Hematopoietic multipotent progenitor cell (in vitro differentiated cells): ENCODE results near the gene C1R. TPM values are rescaled to one million over a fixed set of nuclear protein-coding genes. Genes with fewer than 3 reads are reported as not detected.
A peak's percentile ranks its signal among the peaks of the same experiment; 100 is the strongest.
"Not testable (repeated sequence)": the region's sequence is repeated elsewhere in the genome, so short reads cannot be mapped to it uniquely, and the experiment has no call there.

Source experiments
- DNase-seq, 3 donors: peaks; one replicate each; pipeline ENCODE4 v3.0.0-alpha.2; 2011 to 2015; ENCODE audit warnings: low read depth in 2 of 3, low spot score in 2 of 3
- small RNA-seq: library from RNA; depleted of rRNA; stranded (forward); fragments of <200 nt; gene quantifications from one replicate; pipeline ENCODE3, GENCODE V24; 2012
- total RNA-seq: library from RNA; depleted of rRNA; stranded (reverse); fragments of >200 nt; gene quantifications from one replicate; pipeline ENCODE4 v1.2.3, GENCODE V29; 2012

C1R gene
- total RNA-seq, 1 donor: 11.0 TPM

DNA sequence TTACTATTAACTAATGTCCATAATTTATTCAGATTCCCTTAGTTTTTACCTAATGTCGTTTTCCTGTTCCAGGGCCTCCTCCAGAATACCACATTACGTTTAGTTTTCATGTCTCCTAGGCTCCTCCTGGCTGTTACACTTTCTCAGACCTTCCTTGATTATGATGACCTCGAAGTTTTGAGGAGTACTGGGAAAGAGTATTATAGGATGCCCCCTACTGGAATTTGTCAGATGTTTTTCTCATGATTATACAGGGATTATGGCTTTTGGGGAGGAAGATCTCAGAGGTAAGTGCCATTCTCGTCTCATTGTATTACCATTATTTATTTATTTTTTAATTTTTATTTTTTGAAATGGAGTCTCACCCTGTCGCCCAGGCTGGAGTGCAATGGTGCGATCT is 49.4 kb downstream of the C1R start:
- peak in 2 of 3 donors; percentile 23 to 42 for DNase-seq

DNA sequence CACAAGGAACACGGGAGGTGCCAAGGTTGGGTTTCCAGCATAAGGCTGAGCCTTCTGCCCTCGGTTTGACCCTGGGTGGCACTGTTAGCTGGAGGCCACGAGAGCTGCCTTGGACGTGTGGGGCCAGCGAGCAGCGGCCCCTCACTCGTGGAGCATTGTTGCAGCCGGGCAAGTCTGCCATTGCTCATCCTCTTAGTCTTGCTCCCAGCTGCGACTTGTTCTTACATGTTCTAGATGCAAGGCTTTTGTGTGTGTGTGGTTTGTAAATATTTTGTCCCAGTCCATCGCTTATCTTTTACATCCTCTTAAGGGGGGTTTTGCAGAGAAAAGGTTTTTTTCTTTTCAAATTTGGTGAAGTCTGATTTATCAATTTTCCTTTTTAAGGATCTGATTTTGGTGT is 52.8 kb downstream of the C1R start:
- no peak for DNase-seq

DNA sequence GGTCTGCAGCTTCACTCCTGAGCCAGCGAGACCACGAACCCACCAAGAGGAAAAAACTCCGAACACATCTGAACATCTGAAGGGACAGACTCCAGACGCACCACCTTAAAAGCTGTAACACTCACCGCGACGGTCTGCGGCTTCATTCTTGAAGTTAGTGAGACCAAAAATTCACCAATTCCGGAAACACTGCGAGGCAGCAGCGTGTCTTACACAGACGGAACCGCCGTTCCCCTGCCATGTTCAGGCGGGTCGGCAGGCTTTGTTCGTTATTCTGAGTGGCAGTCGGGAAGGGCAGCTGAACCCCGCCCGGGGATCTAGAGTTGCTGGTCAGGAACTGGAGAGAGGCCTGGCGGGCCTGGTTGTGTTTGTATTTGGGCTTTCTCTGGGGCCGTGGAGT is 53.7 kb downstream of the C1R start:
- DNase-seq: no peak

DNA sequence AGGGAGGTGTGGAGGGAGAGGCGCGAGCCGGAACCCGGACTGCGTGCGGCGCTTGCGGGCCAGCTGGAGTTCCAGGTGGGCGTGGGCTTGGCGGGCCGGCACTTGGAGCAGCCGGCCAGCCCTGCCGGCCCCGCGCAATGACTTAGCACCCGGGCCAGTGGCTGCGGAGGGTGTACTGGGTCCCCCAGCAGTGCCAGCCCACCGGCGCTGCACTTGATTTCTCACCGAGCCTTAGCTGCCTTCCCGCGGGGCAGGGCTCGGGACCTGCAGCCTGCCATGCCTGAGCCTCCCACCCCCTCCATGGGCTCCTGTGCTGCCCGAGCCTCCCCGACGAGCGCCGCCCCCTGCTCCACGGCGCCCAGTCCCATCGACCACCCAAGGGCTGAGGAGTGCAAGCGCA is 54.8 kb downstream of the C1R start:
- DNase-seq: not testable (repeated sequence)

DNA sequence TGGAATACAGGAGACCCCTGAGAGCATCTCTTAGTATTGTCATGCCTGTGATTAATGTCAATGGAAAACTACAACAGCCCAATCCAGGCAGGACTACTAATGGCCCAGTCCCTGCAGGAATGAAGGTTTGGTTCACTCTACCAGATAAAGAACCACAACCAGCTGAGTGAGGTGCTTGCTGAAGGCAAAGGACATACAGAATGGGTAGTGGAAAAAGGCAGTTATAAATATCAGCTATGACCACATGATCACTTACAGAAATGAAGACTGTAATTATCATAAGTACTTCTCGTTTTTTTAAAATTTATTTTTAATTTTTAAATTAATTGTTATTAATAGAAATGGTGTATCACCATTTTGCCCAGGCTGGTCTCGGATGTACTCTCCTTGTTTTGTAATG is 56.8 kb downstream of the C1R start:
- DNase-seq: no peak

DNA sequence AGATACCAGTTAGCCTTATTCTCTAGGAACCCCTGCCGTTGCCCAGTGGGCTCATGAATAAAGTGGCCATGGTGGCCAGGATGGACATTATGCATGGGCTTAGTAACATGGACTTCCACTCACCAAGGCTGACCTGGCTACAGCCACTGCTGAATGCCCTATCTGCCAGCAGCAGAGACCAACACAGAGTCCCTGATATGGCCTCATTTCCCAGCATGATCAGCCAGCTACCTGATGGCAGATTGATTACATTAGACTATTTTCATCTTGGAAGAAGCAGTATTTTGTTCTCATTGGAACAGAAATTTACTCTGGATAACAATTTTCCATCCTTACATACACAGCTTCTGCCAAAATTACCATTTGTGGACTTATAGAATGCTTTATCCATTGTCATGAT is 57.8 kb downstream of the C1R start:
- no peak for DNase-seq

DNA sequence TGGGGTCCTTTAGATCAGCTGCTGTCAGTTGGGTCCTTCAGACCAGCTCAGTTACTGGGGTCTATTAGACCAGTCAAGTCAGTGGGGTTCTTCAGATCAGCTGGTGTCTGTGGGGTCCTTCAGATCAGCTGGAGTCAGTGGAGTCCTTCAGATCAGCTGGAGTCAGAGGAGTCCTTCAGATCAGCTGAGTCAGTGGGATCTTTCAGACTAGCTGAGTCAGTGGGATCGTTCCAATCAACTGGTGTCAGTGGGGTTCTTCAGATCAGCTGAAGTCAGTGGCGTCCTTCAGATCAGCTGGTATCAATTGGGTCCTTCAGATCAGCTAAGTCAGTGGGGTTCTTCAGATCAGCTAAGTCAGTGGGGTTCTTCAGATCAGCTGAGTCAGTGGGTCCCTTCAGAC is 59.3 kb downstream of the C1R start:
- no peak for DNase-seq

DNA sequence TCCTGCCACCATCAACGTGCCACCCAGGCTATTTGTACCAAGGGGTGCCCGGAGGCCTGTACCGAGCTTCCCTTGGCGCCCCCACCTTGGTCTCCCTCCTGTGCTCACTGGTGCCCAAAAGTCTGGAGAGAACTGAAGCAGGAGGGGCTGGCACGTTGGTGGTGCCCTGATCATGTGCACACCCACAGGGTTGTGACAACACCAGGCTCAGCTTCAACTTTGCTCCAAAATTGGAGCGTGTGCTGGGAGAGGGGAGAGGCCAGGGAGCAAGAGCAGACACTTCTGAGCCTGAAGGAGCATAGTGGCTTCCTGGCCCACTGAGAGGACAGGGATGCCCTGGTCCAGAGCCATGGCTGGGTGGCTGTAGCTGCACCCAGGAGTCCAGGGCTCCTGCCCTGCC is 60.9 kb downstream of the C1R start:
- no peak for DNase-seq

Small RNA genes lying within 50 kb of the gene (small RNA-seq; reads per million reads assigned to genes)
- not detected for gene AC006512.1
- not detected for gene RNU6-485P

Other genes with a start within 250 kb of the C1R start
- gene CDCA3, start 241.2 kb downstream of the C1R start, total RNA-seq: 3.5 TPM
- 78.1 TPM for gene USP5, start 240.3 kb downstream of the C1R start, total RNA-seq
- gene TPI1, start 224.9 kb downstream of the C1R start, total RNA-seq: 440 TPM
- 10.8 TPM for gene SPSB2, start 219.1 kb downstream of the C1R start, total RNA-seq
- 16.2 TPM for gene LRRC23, start 187.6 kb downstream of the C1R start, total RNA-seq
- gene ENO2, start 177.9 kb downstream of the C1R start, total RNA-seq: 14.0 TPM
- gene ATN1, start 164.5 kb downstream of the C1R start, total RNA-seq: 25.0 TPM
- gene RNU7-1, start 148.6 kb downstream of the C1R start, total RNA-seq: not detected
- gene C12orf57, start 148.4 kb downstream of the C1R start, total RNA-seq: 336 TPM
- gene PTPN6, start 141.1 kb downstream of the C1R start, total RNA-seq: 403 TPM
- 344 TPM for gene PHB2, start 121.8 kb downstream of the C1R start, total RNA-seq
- gene EMG1, start 121.5 kb downstream of the C1R start, total RNA-seq: 22.4 TPM
- gene LPCAT3, start 74.0 kb downstream of the C1R start, total RNA-seq: 33.1 TPM
- 0.81 TPM for gene C1S, start 31.7 kb downstream of the C1R start, total RNA-seq
- gene C1RL, start 16.8 kb upstream of the C1R start, total RNA-seq: 71.9 TPM
- under 0.01 TPM for gene RBP5, start 36.4 kb upstream of the C1R start, total RNA-seq
- gene CLSTN3, start 37.9 kb upstream of the C1R start, total RNA-seq: 53.9 TPM
- gene PEX5, start 97.2 kb upstream of the C1R start, total RNA-seq: 32.3 TPM
- gene ACSM4, start 211.6 kb upstream of the C1R start, total RNA-seq: not detected